ENCODE data around the gene CDC42BPA. TPM values are rescaled to one million over a fixed set of nuclear protein-coding genes. Genes with fewer than 3 reads are reported as not detected.

The CDC42BPA gene
- polyA plus RNA-seq, 2 of the 4 experiments (the other 2 are of a cell fraction) = 11.4 to 28.4 TPM

DNA sequence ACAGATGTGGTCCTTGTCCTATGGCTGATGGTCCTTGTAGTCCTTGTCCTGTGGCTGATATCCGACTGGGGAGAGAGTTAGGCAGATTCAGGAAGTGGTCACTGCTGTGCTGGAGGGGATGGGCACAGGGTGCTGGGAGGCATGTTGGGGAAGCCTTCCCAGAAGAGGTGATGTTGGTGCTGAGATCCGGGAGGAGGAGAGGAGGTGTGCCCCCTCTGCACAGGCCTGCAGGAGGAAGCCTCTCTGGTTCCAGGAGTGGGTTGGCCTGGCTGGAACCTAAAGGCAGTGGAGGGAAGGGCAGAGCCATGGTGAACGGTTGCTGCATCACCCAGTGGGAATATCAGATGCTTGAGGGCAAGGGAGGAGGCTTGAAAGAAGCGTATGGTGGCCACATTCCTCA is 363.5 kb downstream of the CDC42BPA start:
- Histone ChIP-seq H3K27ac (no peak overlapping the region), H3K4me3 (no peak overlapping the region), H3K9me3 (no peaks in the 10 kb centered on the region; the same call in 2 of the 3 replicates), H3K4me1 (no peaks in the 10 kb centered on the region), H3K4me2 (no peak overlapping the region)
- TF ChIP-seq CBX8 (IDR thresholded peaks at IDR 0.05) (no peak), REST (IDR thresholded peaks at IDR 0.05) (no peak), PHF8 (IDR thresholded peaks at IDR 0.05; ENCODE audit: borderline replicate concordance, low read depth) (no peak), EP300 (IDR thresholded peaks at IDR 0.05) (no peak), HOXB5 (CRISPR knock-in tag; IDR thresholded peaks at IDR 0.05) (no peak)
- ATAC-seq (no peak), FAIRE-seq (no peak), DNase-seq (ENCODE audit: low read depth in 1 of 2, low spot score in 1 of 2) (no peak)
- ChIA-PET CTCF (no interaction called here), POLR2A (no interaction called here)
- 80% methylated on average over 4 of the region's 4 CpGs for WGBS (ENCODE audit: missing lambda C conversion rate)

GRCh38 chr1:226954337-226954736 is 364.0 kb downstream of the CDC42BPA start:
- no peaks in the 10 kb centered on the region for H3K4me1 ChIP-seq
- no peak overlapping the region for H3K4me3 ChIP-seq
- ChIA-PET POLR2A (no interaction called here), CTCF (no interaction called here)
- no peak overlapping the region for H3K27ac ChIP-seq
- no peak overlapping the region for H3K4me2 ChIP-seq
- WGBS (ENCODE audit: missing lambda C conversion rate) = 89% methylated on average over 6 of the region's 6 CpGs
- TF ChIP-seq RCOR1 (IDR thresholded peaks at IDR 0.05; ENCODE audit: low read depth, low read length) (no peak), EP300 (IDR thresholded peaks at IDR 0.05) (no peak), ESRRA (IDR thresholded peaks at IDR 0.05; ENCODE audit: borderline replicate concordance, low read length) (no peak), CTCF (IDR thresholded peaks at IDR 0.05) (no peak), RAD21 (conservative IDR thresholded peaks at IDR 0.05 in 1 of 2, IDR thresholded peaks at IDR 0.05 in 1 of 2) (no peak), NPAS2 (CRISPR knock-in tag; IDR thresholded peaks at IDR 0.05; ENCODE audit: borderline replicate concordance) (no peak), POLR2AphosphoS2 (conservative IDR thresholded peaks at IDR 0.05; ENCODE audit: low read length) (no peak), PHF8 (IDR thresholded peaks at IDR 0.05; ENCODE audit: borderline replicate concordance, low read depth) (no peak), TP53 (CRISPR knock-in tag; IDR thresholded peaks at IDR 0.05) (no peak), RFX5 (IDR thresholded peaks at IDR 0.05) (no peak), FOXS1 (CRISPR knock-in tag; IDR thresholded peaks at IDR 0.05) (no peak), CBX2 (IDR thresholded peaks at IDR 0.05; ENCODE audit: borderline replicate concordance, low read depth) (no peak)
- TF ChIP-seq, protein P1, sequence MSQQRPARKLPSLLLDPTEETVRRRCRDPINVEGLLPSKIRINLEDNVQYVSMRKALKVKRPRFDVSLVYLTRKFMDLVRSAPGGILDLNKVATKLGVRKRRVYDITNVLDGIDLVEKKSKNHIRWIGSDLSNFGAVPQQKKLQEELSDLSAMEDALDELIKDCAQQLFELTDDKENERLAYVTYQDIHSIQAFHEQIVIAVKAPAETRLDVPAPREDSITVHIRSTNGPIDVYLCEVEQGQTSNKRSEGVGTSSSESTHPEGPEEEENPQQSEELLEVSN (IDR thresholded peaks at IDR 0.05; ENCODE audit: borderline replicate concordance, low read depth) = no peak
- TF ChIP-seq, protein P2, sequence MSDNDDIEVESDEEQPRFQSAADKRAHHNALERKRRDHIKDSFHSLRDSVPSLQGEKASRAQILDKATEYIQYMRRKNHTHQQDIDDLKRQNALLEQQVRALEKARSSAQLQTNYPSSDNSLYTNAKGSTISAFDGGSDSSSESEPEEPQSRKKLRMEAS (IDR thresholded peaks at IDR 0.05) = no peak
- DNase-seq (ENCODE audit: low read depth in 1 of 2, low spot score in 1 of 2) = no peak
- no peak for FAIRE-seq
- no peaks in the 10 kb centered on the region; the same call in 2 of the 3 replicates for H3K9me3 ChIP-seq
- no peak for ATAC-seq
